ENCODE data around the gene ASH1L.
"Not testable (repeated sequence)": the region's sequence is repeated elsewhere in the genome, so short reads cannot be mapped to it uniquely, and the experiment has no call there.

The ASH1L gene

DNA sequence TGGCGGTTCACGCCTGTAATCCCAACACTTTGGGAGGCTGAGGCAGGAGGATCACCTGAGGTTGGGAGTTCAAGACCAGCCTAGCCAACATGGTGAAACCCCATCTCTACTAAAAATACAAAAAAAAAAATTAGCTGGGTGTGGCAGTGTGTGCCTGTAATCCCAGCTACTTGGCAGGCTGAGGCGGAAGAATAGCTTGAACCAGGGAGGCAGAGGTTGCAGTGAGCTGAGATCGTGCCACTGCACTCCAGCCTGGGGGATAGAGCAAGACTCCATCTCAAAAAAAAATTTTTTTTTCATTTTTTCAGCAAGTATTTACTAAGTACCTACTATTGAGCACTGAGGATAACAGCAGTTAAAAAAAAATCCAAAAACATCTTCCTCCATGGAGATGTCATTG is 69.0 kb downstream of the ASH1L start:
- DNase-seq: not testable (repeated sequence)

DNA sequence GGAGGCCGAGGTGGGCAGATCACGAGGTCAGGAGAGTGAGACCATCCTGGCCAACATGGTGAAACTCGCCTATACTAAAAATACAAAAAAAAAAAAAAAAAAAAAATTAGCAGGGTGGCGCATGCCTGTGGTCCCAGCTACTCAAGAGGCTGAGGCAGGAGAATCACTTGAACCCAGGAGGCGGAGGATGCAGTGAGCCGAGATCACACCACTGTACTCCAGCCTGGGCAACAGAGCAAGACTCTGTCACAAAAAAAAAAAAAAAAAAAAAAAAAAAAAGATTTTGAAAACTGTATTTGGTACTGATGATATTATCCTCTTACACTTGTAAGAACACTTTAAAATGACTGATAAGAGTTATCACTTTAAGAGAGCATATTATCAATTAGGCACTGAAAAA is 74.2 kb downstream of the ASH1L start:
- DNase-seq: not testable (repeated sequence)

DNA sequence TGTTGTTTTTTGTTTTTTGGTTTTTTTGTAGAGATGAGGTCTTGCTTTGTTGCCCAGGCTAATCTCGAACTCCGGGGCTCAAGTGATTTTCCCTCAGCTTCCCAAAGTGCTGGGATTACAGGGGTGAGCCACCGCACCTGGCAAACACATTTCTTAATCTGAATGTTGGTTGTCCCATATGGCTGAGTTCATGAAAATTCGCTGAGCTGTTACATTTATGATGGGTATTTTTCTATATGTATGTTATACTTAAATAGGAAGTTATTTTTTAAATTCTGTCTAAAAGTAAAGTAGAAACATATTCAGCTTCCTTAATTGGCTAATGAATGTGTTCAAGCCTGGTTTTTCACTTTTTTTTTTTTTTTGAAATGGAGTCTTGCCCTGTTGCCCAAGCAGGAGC is 75.1 kb downstream of the ASH1L start:
- DNase-seq: no peak

DNA sequence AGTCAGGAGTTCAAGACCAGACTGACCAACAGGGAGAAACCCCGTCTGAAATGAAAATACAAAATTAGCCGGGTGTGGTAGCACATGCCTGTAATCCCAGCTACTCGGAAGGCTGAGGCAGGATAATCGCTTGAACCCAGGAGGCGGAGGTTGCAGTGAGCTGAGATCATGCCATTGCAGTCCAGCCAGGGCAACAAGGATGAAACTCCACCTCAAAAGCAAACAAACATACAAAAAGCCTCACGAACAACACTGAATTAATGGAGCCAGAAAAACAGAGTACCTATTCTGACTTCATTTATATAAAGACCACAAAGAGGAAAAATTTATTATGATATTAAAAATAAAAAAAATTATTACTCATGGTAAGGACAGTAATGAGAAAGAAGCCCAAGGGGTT is 75.7 kb downstream of the ASH1L start:
- DNase-seq: not testable (repeated sequence)

DNA sequence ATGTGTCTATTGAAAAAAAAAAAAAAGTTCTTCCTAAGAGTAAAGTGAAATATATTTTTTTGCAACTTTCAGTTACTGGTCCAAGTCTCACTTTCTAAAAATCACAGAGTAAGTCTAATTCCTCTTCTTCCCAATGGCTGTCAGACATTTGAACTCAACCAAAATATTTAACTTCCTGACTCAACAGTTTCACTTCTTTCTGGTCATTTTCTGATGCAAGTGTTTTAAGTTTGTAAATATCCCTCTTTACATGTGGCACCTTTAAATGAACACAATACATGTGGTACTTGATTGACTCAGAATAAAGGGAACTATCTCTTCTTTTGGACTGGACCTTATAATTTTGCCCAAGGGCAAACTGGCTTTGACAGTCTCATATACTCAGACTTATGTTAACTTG is 76.7 kb downstream of the ASH1L start:
- no peak for DNase-seq

DNA sequence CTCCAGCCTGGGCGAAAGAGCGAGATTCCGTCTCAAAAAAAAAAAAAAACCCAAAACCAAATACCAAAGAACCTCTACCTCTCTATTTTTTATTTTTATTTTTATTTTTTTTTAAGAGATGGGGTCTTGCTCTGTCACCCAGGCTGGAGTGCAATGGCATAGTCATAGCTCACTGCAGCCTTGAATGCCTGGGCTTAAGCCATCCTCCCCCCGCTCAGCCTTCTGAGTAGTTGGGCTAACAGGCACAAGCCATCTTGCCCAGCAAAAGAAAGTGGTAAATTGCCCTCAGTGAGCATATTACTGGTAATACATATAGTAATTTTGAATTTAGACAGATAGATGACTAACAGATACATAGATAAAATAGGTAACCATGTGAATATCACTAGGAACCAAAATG is 77.4 kb downstream of the ASH1L start:
- DNase-seq: no peak

DNA sequence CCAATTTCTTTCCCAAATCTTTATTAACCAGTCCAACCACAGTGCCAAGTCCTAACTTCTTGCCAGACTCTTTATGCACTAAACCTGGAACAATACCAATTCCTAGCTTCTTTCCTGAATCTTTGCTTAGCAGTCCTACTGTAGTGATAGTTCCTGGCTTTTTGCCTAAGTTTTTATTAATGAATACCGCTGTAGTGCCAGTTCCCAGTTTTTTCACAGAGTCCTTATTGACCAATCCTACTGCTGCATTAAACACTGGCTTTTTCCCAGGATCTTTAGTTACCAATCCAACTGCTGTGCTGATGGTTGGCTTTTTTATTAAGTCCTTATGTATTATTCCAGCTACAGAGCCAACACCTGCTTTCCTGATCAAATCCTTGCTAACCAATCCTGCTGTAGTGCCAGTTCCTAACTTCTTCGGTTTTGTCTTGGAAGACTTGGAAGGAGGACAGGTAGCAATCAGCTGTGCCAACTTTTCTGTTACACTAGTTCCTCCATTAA is 80.8 kb downstream of the ASH1L start:
- no peak for DNase-seq

DNA sequence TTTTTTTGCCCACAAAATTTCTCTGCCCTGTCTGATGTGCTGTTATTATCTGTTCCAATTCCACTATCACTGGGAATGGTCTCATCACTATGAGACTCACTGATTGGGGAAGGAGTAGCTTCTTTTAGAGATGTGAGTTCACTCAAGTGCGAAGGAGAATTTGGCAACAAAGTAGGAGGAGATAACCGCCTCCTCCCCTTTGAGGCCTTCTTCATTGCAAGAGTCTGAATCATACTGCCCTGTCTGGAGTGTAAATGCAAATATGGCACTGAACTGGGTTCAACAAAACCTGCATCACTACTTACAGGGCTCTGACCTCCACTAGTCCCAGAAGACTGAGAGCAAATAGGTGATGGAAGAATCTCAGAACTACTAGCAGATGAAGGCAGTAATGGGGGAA is 83.4 kb downstream of the ASH1L start:
- DNase-seq: no peak

DNA sequence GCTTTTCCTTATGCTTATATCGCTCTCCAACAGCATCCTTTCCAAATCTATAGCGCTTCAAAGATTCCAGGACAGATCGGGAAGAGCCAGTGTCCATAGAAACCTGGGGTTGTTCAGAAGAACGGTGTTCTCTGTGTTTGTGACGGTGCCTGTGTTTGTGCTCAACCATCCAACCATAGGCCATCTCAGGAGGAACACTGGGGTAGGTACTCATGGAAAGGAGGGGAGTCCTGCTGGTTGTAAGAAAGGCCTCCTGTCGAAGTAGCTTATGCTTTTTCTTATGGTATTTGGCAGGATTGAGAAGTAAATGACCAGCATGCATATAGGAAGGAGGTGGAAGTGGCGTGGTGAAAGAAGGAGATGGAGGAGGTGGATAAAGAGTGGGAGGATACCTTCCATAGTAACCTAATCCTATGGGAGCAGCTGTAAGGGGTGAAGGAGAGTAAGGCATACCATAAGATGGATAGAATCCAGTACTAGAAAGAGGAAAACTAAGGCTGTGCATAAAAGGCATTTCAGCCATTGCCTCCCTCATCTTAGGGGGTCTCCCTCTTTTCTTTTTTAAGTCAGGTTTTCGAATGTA is 84.2 kb downstream of the ASH1L start:
- DNase-seq: no peak

DNA sequence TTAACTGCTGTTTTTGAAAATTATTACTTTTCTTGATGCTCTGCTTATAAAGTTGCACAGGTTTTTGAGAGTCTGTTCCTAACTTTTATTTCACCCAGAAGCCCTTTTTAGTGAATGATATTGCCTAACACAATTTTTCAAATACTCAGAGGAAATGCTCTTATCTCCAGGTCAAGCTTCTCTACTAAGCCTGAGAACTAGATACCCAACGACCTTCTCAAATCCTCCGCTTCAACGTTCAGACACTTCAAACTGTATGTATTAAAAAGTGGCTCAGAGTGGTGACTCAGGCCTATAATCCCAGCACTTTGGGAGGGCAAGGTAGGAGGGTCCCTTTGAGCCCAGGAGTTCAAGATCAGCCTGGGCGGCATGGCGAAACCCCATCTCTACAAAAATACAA is 88.5 kb downstream of the ASH1L start:
- DNase-seq: no peak

DNA sequence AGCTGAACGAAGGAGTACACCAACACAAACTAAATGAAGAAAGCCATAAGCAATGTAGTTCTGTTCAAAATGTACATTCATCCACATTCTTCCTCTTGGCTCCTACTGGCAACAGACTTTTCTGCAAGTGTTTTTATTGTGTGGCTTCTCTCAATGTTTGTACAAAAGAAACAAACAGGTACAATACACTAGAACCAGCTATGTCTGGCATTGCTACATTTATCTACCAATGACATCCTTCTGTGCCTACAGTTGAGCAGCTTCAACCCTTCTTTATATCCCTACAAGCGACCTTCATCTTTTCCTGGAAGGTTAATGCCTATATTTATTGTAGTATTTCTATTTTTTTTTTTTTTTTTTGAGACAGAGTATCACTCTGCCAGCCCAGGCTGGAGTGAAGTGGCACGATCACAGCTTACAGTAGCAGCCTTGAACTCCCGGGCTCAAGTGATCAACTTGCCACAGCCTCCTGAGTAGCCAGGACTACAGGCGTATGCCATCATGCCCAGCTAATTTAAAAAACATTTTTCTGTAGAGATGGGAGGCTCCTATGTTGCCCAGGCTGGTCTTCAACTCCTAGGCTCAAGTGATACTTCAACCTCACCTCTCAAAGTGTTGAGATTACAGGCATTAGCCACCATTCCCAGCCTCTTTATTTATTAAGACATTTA is 89.3 kb downstream of the ASH1L start:
- DNase-seq: no peak

DNA sequence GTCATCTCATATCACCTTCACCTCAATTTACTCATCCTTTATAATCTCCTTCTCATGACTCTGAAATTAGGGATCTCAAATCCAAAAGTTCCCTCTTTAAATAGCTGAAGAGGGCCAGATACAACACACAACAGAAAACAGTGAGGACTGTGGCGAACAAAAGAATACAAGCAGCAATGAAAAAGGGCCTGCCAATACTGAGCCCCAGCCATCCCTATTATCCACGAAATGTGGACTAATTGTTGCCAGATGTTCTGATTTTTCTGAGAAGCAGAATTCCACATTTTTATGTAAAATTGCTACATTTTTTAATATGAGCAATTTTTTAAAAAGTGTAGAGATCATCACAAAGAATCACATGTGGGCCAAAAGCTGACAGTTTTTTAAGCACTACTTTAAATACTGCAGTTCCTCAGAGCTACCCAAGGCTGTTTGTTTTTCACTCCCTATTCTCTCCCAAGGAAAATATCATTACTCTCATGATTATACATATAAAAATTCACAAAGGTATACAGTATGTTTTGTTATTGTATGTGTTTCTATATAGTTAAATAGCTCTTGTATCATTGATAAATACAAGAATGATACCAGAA is 90.0 kb downstream of the ASH1L start:
- no peak for DNase-seq

DNA sequence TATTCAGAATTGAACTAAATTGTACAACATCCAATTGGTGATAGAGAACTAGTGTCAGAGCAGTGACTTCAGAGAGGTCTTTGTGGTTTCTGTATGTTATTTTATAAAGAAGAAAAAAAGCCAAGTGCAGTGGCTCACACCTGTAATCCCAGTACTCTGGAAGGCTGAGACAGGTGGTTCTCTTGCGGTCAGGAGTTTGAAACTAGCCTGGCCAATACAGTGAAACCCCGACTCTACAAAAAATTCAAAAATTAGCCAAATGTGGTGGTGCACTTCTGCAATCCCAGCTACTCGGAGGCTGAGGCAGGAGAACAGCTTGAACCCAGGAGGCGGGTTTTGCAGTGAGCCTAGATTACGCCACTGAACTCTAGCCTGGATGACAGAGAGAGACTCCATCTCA is 90.7 kb downstream of the ASH1L start:
- no peak for DNase-seq

DNA sequence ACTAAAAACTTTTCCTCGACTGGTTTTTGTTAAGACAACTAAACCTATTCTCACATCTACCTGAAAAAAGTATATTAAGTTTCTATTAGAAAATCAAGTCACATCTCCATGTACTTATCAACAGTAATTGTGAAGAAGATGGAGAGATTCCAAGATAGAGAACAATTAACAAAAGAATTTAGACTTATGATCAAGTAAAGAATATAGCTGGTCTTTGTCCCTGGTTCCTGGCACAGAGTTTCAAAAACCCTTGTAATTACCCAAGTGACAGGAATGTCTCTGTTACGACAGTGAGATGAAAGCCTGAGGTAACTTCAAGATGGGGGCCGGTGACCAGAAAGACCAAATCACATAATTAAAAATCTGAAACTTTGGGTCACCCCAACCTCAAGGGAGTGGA is 91.6 kb downstream of the ASH1L start:
- DNase-seq: no peak

DNA sequence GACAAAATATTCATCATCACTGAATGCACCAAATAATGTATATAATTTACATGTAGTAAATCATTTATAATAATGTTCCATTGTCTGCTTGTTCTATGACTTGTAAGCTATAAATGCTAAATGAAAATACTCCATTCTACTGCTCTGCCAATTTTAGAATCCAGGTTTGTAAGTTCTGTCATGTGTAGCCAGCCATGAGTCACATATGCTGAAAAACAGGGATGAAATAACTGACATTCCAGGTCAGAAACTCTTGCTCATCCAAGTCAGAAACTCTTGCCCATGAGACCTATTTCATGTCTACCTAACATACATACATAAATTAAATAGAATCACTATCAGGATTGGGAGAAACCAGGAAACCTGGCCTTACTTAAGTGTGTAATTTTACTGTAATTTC is 95.6 kb downstream of the ASH1L start:
- DNase-seq: no peak

DNA sequence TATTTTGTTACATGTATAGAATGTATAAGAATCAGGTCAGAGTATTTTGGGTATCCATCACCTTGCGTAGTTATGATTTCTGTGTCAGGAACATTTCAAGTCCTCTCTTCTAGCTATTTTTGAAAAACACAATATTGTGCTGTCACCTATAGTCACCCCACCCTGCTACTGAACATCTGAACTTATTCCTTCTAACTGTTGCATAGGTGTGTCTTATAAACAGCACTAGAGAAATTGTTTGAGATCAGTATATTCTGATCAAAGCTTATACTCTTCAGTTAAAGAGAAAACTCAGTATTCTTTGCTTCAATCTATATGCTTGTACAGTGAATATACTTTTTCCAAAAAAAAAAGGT is 96.0 kb downstream of the ASH1L start:
- DNase-seq: no peak

DNA sequence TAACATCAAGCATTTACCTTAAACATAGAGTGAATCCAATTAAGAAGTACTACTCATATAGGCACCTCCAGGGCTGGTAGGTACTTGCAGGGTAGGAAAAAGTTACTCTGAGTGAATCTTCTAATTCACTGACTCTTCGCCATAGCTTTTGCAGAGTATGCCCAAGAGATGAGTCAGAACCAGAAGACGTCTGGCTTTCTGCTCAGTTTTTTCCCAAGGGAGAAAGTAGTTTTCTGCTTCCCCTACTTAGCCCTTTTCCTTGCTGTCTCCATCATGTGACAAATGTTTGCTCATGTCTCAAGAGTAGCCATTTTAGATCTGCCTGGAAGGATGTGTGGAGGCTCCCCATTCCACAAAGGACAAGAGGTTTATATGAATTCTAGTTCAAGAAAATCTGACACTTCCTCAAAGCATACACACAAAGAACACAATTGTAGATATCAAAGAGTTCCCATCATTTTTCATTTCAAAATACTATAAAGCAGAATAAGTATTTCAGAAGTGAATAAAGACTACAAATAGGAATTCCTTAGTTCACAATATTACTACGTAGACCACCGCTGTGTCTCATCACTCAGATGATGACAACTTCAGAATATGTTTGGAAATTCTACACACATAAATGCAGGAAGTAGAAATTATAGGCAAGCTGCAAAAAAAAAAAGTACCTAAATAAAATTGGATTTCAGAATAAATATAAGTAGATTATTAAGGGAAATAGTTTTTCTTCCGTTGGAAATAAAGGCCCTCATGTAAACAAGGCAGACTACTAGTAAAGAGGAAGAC is 98.5 kb downstream of the ASH1L start:
- no peak for DNase-seq

DNA sequence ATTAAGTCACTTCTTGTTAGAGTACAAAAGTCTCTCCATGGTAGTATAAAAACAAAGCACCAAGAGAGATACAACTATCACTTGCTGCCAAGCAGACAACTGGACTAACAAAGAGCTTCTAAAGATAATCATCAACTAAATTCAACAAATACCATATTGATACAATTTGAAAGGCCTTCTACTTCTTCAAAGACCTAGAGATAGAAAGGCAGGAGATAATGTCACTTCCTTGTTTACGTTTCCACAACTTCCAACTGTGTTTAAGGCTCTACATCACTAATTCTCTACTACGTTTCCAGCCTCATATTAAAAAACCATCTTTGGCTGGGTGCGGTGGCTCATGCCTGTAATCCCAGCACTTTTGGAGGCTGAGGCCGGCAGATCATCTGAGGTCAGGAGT is 104.5 kb downstream of the ASH1L start:
- no peak for DNase-seq

DNA sequence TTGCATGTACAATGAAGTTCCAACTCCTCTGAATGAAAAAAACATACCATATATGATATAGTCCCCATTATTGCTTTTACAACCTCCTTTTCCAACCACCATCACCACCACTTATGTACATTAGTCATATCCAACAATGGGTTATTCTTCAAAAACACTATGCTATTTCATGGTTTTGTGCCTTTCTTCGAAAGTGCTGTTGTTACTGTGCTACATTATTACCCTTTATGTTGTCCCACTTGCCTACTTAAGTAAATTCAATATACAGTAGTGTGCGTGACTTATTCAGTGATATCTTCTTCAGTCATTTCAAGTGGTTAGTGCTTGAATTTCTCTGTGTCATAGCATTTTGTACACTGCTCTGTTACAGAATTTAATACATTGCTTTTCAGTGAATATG is 105.3 kb downstream of the ASH1L start:
- DNase-seq: no peak

DNA sequence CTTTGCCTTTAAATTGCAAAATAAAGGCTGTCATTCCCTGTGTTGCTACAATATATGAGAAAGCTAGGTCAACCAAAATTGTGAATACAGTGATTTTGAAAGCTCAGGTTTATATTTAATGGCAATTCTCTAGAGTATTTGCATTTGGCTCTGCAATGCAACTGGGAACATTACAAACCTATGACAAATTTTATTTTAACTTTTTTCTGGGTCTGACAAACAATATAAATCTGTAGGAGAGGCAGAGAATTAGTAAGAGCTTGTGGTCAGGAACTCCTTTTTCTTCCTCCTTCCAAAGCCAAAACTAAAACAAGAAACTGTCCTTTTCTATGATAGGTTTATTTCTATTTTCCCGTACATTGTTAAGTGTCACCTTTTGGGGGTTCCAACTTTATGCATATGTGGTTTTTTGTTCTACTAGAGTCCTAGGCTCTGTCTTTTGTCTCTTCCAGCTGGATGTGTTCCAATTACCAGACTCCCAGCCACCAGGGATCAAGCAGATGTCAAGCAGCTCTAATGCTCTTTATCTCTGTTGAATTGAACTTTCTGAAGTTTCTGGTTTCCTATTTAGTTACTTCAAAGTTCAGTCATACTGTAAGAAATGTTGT is 106.9 kb downstream of the ASH1L start:
- DNase-seq: no peak

DNA sequence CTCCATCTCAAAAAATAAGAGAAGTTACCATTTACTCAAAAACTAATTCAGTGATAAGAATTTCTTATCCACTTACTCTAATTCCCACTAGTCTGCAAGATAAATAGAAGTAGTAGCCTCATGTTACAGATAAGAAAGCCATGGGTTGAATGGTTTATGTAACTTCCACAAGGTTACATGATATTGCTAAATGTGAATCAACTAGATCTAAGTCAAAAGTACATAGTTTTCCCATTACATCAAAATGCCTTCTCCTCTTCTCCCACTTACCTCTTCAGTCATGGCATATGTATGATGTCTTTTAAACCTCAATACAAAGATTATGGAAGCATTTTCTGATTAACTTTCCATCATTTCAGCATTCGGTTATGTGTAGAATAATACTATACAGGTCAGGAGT is 108.5 kb downstream of the ASH1L start:
- no peak for DNase-seq

DNA sequence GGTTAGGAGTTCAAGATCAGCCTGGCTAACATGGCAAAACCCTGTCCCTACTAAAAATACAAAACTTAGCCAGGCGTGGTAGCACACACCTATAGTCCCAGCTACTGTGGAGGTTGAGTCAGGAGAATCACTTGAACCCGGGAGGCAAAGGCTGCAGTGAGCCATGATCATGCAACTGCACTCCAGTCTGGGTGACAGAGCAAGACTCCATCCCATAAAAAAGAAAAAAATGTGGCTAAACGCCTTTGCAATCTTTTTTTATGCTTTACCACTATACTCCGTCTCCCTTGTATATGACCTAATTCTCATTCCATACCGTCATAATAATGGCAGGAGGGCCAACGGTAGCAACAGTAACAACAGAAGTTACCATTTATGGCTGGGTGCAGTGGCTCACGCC is 109.5 kb downstream of the ASH1L start:
- DNase-seq: no peak

DNA sequence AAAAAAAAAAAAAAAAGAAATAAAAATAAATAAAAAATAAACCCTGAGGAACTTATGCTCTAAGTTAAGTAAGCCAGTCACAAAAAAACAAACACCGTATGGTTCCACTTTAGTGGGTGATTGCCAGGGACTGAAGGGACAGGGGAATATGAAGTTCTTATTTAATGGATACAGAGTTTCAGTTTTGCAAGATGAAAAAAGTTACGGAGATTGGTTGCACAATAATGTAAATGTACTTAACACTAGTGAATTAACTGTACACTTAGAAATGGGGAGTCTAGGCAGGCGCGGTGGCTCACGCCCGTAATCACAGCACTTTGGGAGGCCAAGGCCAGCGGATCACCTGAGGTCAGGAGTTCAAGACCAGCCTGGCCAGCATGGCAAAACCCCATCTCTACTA is 111.4 kb downstream of the ASH1L start:
- no peak for DNase-seq
